IPS-11a (cell line): ENCODE data around the gene SOCS2.

Source experiments
- H3K4me3 ChIP-seq: one replicate; pipeline ENCODE4 v1.5.1; 2013; ENCODE audit warnings: low read depth, low read length, control low read depth

Gene SOCS2

DNA sequence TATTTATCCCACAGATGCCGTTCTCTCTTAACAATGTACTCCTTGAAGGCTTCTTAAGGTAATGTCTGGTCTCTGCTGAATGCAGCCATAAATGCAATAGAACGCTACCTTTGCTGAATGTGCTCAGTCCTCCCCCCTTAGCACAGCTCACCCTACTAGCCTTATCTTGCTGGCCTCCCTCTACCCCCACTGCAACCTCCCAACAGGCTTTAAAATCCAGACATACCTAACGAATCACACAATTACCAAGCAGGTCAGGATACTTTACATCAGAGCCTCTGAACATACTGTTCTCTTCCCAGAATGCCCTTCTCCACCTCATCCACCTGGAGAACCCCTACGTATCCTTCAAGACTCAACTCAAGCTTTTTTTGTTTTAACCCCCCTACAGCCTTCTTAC lies 53.7 kb downstream of the SOCS2 start:
- no peak overlapping the region for H3K4me3 ChIP-seq
